Peyer's patch (tissue), 4 donors: Measurements from ENCODE around the gene NCAM2. TPM values are rescaled to one million over a fixed set of nuclear protein-coding genes. Genes with fewer than 3 reads are reported as not detected.

Experiments used
- DNase-seq, 3 donors: peaks; one replicate each; pipeline ENCODE4 v3.0.0-alpha.2; 2017 to 2019
- H3K27ac ChIP-seq, 4 donors: fragments of 200-600 bp; sonication (generic); one replicate each; pipeline ENCODE4 v1.5.1; 2016 to 2019
- H3K27me3 ChIP-seq, 2 donors: fragments of 200-600 bp; sonication (generic); one replicate each; pipeline ENCODE4 v1.5.1; 2019
- H3K36me3 ChIP-seq, 3 donors: fragments of 200-600 bp; sonication (generic); one replicate each; pipeline ENCODE4 v1.5.1; 2016 to 2019
- H3K4me1 ChIP-seq, 4 donors: fragments of 200-600 bp; sonication (generic); one replicate each; pipeline ENCODE4 v1.5.1; 2016 to 2019
- H3K4me3 ChIP-seq, 4 donors: fragments of 200-600 bp; sonication (generic); 1 replicate in 3 of 4; 2 replicates in 1 of 4; pipeline ENCODE4 v1.5.1; 2016 to 2019; ENCODE audit warnings: mild to moderate bottlenecking in 1 of 4
- H3K9me3 ChIP-seq, 4 donors: fragments of 200-600 bp; sonication (generic); one replicate each; pipeline ENCODE4 v1.5.1; 2016 to 2019; ENCODE audit warnings: mild to moderate bottlenecking in 1 of 4
- CTCF ChIP-seq, 6 experiments: fragments of 450-650 bp in 4 of 6; fragments of 200-600 bp in 2 of 6; sonication (generic) in 1 of 6; IDR thresholded peaks; one replicate each; pipeline ENCODE4 v1.5.1; 2017 to 2019; ENCODE audit warnings: antibody characterized with exemption in 6 of 6, mild to moderate bottlenecking in 3 of 6, moderate library complexity in 1 of 6
- POLR2A ChIP-seq, 2 donors: fragments of 450-650 bp; IDR thresholded peaks; one replicate each; pipeline ENCODE4 v1.5.1; 2017; ENCODE audit warnings: antibody characterized with exemption in 2 of 2, mild to moderate bottlenecking in 2 of 2, moderate library complexity in 2 of 2
- total RNA-seq, 4 donors: library from RNA; depleted of rRNA; stranded (reverse); fragments of >200 nt; gene quantifications; one replicate each; pipeline ENCODE4 v1.1.0, GENCODE V29; 2016

Gene NCAM2
- total RNA-seq, 4 donors from 2014 or later: 0.13 to 5.8 (median 0.60) TPM

- TF ChIP-seq POLR2A (IDR thresholded peaks at IDR 0.05): no peak
- TF ChIP-seq CTCF (IDR thresholded peaks at IDR 0.05): no peak
- DNase-seq: no peak
These were observed 27.5 kb downstream of the NCAM2 start for GRCh38 chr21:21025742-21026141.

GRCh38 chr21:21028275-21028820 is 30.1 kb downstream of the NCAM2 start:
- Histone ChIP-seq H3K36me3 (no peaks in the 10 kb centered on the region), H3K27me3 (no peaks in the 10 kb centered on the region), H3K9me3 (no peaks in the 10 kb centered on the region), H3K27ac (no peak overlapping the region), H3K4me1 (no peaks in the 10 kb centered on the region), H3K4me3 (no peak overlapping the region)
- DNase-seq: no peak
- TF ChIP-seq CTCF (IDR thresholded peaks at IDR 0.05) (no peak), POLR2A (IDR thresholded peaks at IDR 0.05) (no peak)

More at GRCh38 chr21:21025742-21026141, 27.5 kb downstream of the NCAM2 start:
- H3K9me3 ChIP-seq: no peaks in the 10 kb centered on the region
- H3K27ac ChIP-seq: no peak overlapping the region
- no peaks in the 10 kb centered on the region for H3K27me3 ChIP-seq
- no peaks in the 10 kb centered on the region for H3K36me3 ChIP-seq
- no peak overlapping the region for H3K4me3 ChIP-seq
- no peaks in the 10 kb centered on the region for H3K4me1 ChIP-seq

GRCh38 chr21:21029164-21029563 is 31.0 kb downstream of the NCAM2 start:
- TF ChIP-seq POLR2A (IDR thresholded peaks at IDR 0.05) (no peak), CTCF (IDR thresholded peaks at IDR 0.05) (no peak)
- no peak for DNase-seq
- H3K27me3 ChIP-seq: no peaks in the 10 kb centered on the region

GRCh38 chr21:21030311-21030710 is 32.1 kb downstream of the NCAM2 start:
- no peak for TF ChIP-seq CTCF (IDR thresholded peaks at IDR 0.05)
- TF ChIP-seq POLR2A (IDR thresholded peaks at IDR 0.05): no peak
- no peaks in the 10 kb centered on the region for H3K4me1 ChIP-seq
- no peak overlapping the region for H3K27ac ChIP-seq
- no peaks in the 10 kb centered on the region for H3K27me3 ChIP-seq
- H3K9me3 ChIP-seq: no peaks in the 10 kb centered on the region
- no peak for DNase-seq
- H3K36me3 ChIP-seq: no peaks in the 10 kb centered on the region
- H3K4me3 ChIP-seq: no peak overlapping the region

More at GRCh38 chr21:21029164-21029563, 31.0 kb downstream of the NCAM2 start:
- Histone ChIP-seq H3K4me3 (no peak overlapping the region), H3K27ac (no peak overlapping the region), H3K9me3 (no peaks in the 10 kb centered on the region), H3K4me1 (no peaks in the 10 kb centered on the region), H3K36me3 (no peaks in the 10 kb centered on the region)

- Histone ChIP-seq H3K9me3 (no peaks in the 10 kb centered on the region), H3K36me3 (no peaks in the 10 kb centered on the region), H3K4me3 (no peak overlapping the region), H3K27ac (no peak overlapping the region), H3K27me3 (no peaks in the 10 kb centered on the region), H3K4me1 (no peaks in the 10 kb centered on the region)
- no peak for TF ChIP-seq POLR2A (IDR thresholded peaks at IDR 0.05)
- TF ChIP-seq CTCF (IDR thresholded peaks at IDR 0.05): no peak
- no peak for DNase-seq
These were observed 35.8 kb downstream of the NCAM2 start for GRCh38 chr21:21034036-21034435.
